Activated naive CD4-positive, alpha-beta T cell (primary cell): ENCODE measurements around the gene ECT2L.

Source experiments
- DNase-seq, 4 experiments: peaks; one replicate each; lab custom pipeline; 2025; lab: John Stamatoyannopoulos, UW

The ECT2L gene

GRCh38 chr6:138803861-138804260 is 8.0 kb downstream of the ECT2L start:
- DNase-seq = no peak

- DNase-seq = no peak
These were observed 9.3 kb downstream of the ECT2L start for GRCh38 chr6:138805016-138805765.

GRCh38 chr6:138806889-138807288 is 11.0 kb downstream of the ECT2L start:
- DNase-seq = no peak

- no peak for DNase-seq
These were observed 13.8 kb downstream of the ECT2L start for GRCh38 chr6:138809677-138810076.

GRCh38 chr6:138811866-138812265 is 16.0 kb downstream of the ECT2L start:
- DNase-seq = no peak

- DNase-seq = no peak
These were observed 18.4 kb downstream of the ECT2L start for GRCh38 chr6:138814179-138814834.

- DNase-seq = no peak
These were observed 19.3 kb downstream of the ECT2L start for GRCh38 chr6:138815221-138815620.

GRCh38 chr6:138815797-138816528 is 20.1 kb downstream of the ECT2L start:
- no peak for DNase-seq

- DNase-seq = no peak
These were observed 21.9 kb downstream of the ECT2L start for GRCh38 chr6:138817799-138818198.

GRCh38 chr6:138818496-138819194 is 22.8 kb downstream of the ECT2L start:
- no peak for DNase-seq

- DNase-seq = no peak
These were observed 25.6 kb downstream of the ECT2L start for GRCh38 chr6:138821519-138821918.

- no peak for DNase-seq
These were observed 28.7 kb downstream of the ECT2L start for GRCh38 chr6:138824482-138825144.

- DNase-seq = no peak
These were observed 34.4 kb downstream of the ECT2L start for GRCh38 chr6:138830248-138830647.

- DNase-seq = no peak
These were observed 36.3 kb downstream of the ECT2L start for GRCh38 chr6:138832182-138832581.

- DNase-seq = no peak
These were observed 38.1 kb downstream of the ECT2L start for GRCh38 chr6:138833816-138834539.

GRCh38 chr6:138837246-138837645 is 41.4 kb downstream of the ECT2L start:
- DNase-seq = no peak

- no peak for DNase-seq
These were observed 48.3 kb downstream of the ECT2L start for GRCh38 chr6:138844192-138844591.

- no peak for DNase-seq
These were observed 52.0 kb downstream of the ECT2L start for GRCh38 chr6:138847884-138848283.

GRCh38 chr6:138848461-138848860 is 52.6 kb downstream of the ECT2L start:
- no peak for DNase-seq

- DNase-seq = no peak
These were observed 53.9 kb downstream of the ECT2L start for GRCh38 chr6:138849791-138850190.

- no peak for DNase-seq
These were observed 60.8 kb downstream of the ECT2L start for GRCh38 chr6:138856654-138857053.
